ENCODE data around the gene THAP11. TPM values are rescaled to one million over a fixed set of nuclear protein-coding genes. Genes with fewer than 3 reads are reported as not detected.

THAP11 gene
- total RNA-seq, 2 experiments from 2014 or later: 31.2 to 32.1 TPM

DNA sequence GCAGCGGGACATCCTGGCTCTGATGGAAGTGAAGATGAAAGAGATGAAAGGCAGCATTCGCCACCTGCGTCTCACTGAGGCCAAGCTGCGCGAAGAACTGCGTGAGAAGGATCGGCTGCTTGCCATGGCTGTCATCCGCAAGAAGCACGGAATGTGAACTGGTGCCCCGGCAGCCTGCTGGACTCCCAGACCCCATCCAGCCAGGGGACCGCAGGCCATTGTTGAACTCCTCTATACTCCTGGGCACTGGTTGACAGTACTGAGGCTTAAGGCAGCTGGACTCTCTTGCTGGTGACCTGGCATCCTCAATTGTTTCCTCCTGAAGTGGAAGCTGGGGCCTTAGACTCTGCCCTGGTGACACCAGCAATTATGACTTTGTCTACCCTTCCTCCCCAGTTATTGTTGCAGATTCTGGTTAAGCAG is 1.2 kb downstream of the THAP11 start:
- Histone ChIP-seq H3K27me3 (ENCODE audit: control insufficient read depth in 1 of 2, insufficient read depth in 2 of 2, low read length in 2 of 2) (no peaks in the 10 kb centered on the region), H3K36me3 (ENCODE audit: insufficient read depth, low read length) (peaks cover 9% of the 10 kb centered on the region), H3K27ac (ENCODE audit: low read depth in 1 of 2, low read length in 2 of 2) (peak overlapping the region; percentile 65 to 79), H3K9me3 (ENCODE audit: control insufficient read depth in 1 of 2, insufficient read depth in 1 of 2, low read length in 2 of 2) (no peaks in the 10 kb centered on the region), H3K4me1 (ENCODE audit: insufficient read depth, low read length) (peaks cover 64% of the 10 kb centered on the region), H3K4me3 (ENCODE audit: low read length) (peak overlapping the region; percentile 80)
- ATAC-seq (ENCODE audit: poor library complexity) (no peak), DNase-seq (no peak)
- ChIA-PET POLR2A (interaction anchor here (0.7 to 2.6 kb wide), 10 partner anchors 9 to 242 kb away, joined by 3 to 18 read pairs (median 7); partner anchors contain the start of genes EDC4, NFATC3, PSMB10 and RANBP10), CTCF (interaction anchor here (0.8 to 4.9 kb wide), 6 partner anchors 10 to 40 kb away, joined by 3 to 41 read pairs (median 4); partner anchors contain the start of gene EDC4)
- Mint-ChIP-seq H3K27ac (peak overlapping the region; percentile 95), H3K4me1 (ENCODE audit: low read depth) (peaks cover 51% of the 10 kb centered on the region), H3K4me3 (peak overlapping the region; percentile 98), H3K36me3 (ENCODE audit: low read depth) (peaks cover 30% of the 10 kb centered on the region), H3K9me3 (no peaks in the 10 kb centered on the region), H3K27me3 (no peaks in the 10 kb centered on the region)
- intact Hi-C loops (cut with DNase I, micrococcal nuclease): loop anchor here (5.0 to 10.0 kb wide), 2 partner anchors 49 to 619 kb away; partner anchors contain the start of genes PSKH1 (in 1 of the 2) and TMEM208 (in 1 of the 2)
- TF ChIP-seq, protein P1, sequence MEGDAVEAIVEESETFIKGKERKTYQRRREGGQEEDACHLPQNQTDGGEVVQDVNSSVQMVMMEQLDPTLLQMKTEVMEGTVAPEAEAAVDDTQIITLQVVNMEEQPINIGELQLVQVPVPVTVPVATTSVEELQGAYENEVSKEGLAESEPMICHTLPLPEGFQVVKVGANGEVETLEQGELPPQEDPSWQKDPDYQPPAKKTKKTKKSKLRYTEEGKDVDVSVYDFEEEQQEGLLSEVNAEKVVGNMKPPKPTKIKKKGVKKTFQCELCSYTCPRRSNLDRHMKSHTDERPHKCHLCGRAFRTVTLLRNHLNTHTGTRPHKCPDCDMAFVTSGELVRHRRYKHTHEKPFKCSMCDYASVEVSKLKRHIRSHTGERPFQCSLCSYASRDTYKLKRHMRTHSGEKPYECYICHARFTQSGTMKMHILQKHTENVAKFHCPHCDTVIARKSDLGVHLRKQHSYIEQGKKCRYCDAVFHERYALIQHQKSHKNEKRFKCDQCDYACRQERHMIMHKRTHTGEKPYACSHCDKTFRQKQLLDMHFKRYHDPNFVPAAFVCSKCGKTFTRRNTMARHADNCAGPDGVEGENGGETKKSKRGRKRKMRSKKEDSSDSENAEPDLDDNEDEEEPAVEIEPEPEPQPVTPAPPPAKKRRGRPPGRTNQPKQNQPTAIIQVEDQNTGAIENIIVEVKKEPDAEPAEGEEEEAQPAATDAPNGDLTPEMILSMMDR (IDR thresholded peaks at IDR 0.05): peak; percentile 1

DNA sequence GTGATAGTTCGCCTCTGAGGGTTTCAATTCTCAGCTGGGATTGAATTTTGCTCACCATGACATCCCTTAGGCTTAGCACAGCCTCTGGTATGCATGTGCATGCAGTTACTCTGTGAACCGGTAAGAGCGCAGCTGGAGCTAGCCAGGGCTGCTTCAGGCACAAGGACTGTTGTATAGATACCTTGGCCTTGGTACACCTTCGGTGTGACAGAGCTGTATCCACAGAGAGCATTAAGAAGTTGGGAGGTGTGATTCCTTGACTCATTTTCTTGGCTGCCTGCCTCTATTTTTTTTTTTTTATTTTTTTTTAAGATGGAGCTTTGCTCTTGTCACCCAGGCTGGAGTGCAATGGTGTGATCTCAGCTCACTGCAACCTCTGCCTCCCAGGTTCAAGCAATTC is 2.4 kb downstream of the THAP11 start:
- H3K4me1 ChIP-seq (ENCODE audit: insufficient read depth, low read length): peaks cover 71% of the 10 kb centered on the region
- no peak overlapping the region for H3K4me3 ChIP-seq (ENCODE audit: low read length)
- intact Hi-C loops (cut with DNase I, micrococcal nuclease): loop anchor here (5.0 to 10.0 kb wide), 2 partner anchors 48 to 620 kb away; partner anchors contain the start of genes PSKH1 (in 1 of the 2) and TMEM208 (in 1 of the 2)
- H3K27me3 Mint-ChIP-seq: no peaks in the 10 kb centered on the region
- peak overlapping the region; percentile 95 for H3K27ac Mint-ChIP-seq
- ChIA-PET POLR2A (interaction anchor here (0.6 to 2.6 kb wide), 6 partner anchors 11 to 464 kb away, joined by 3 to 18 read pairs (median 7); partner anchors contain the start of genes PSMB10, RANBP10 and TSNAXIP1), CTCF (interaction anchor here (1.2 to 4.9 kb wide), 3 partner anchors 11 to 39 kb away, joined by 4 to 41 read pairs (median 5); no protein-coding TSS in a partner anchor)
- H3K36me3 Mint-ChIP-seq (ENCODE audit: low read depth): peaks cover 30% of the 10 kb centered on the region
- peaks cover 12% of the 10 kb centered on the region for H3K36me3 ChIP-seq (ENCODE audit: insufficient read depth, low read length)
- peak overlapping the region; percentile 98 for H3K4me3 Mint-ChIP-seq
- DNase-seq (no peak), ATAC-seq (ENCODE audit: poor library complexity) (no peak)
- peak overlapping the region; percentile 65 to 79 for H3K27ac ChIP-seq (ENCODE audit: low read depth in 1 of 2, low read length in 2 of 2)
- H3K9me3 ChIP-seq (ENCODE audit: control insufficient read depth in 1 of 2, insufficient read depth in 1 of 2, low read length in 2 of 2): no peaks in the 10 kb centered on the region
- H3K4me1 Mint-ChIP-seq (ENCODE audit: low read depth): peaks cover 55% of the 10 kb centered on the region
- TF ChIP-seq, protein P1 (IDR thresholded peaks at IDR 0.05): no peak
- H3K9me3 Mint-ChIP-seq: no peaks in the 10 kb centered on the region
- H3K27me3 ChIP-seq (ENCODE audit: control insufficient read depth in 1 of 2, insufficient read depth in 2 of 2, low read length in 2 of 2): no peaks in the 10 kb centered on the region

DNA sequence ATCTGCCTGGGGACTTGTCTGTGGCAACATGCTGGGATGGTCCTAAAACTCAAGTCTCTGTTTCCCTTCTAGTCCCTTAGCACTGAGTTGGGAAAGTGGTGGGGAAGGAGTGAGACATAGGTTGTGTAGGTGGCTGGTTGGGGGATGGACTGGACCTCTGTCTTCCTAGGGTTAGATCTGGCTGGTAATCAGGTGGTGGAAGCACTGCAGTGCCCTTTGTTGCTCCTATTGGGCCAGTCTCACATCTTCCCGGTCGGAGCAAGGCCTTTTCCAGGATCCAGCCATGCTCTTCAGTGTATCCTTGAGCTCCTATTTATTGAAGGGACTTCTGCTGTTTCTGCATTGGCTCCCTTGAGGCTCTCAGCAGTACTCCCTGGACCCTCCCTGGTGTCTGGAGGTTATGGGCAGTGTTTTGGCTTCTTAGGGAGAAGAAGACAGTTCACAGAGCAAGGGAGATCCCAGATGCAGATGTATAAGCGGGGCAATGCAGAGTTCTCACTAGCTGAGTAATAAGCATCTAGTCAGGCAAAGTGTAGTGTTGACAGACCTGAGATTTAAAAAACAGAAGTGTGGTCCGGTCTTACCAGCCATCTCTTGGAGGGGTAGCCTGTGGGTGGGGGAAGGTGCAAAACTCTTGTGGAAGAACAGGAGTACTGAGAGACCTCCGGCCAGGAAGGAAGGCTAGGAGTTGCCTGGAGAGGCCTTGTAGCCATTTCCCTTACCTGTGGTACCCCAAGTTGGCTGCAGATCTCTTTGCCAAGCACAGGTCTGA is 3.4 kb downstream of the THAP11 start:
- Histone ChIP-seq H3K4me1 (ENCODE audit: insufficient read depth, low read length) (peaks cover 71% of the 10 kb centered on the region), H3K9me3 (ENCODE audit: control insufficient read depth in 1 of 2, insufficient read depth in 1 of 2, low read length in 2 of 2) (no peaks in the 10 kb centered on the region), H3K27me3 (ENCODE audit: control insufficient read depth in 1 of 2, insufficient read depth in 2 of 2, low read length in 2 of 2) (no peaks in the 10 kb centered on the region), H3K4me3 (ENCODE audit: low read length) (peak overlapping the region; percentile 91), H3K27ac (ENCODE audit: low read depth in 1 of 2, low read length in 2 of 2) (peak overlapping the region; percentile 85 to 92), H3K36me3 (ENCODE audit: insufficient read depth, low read length) (peaks cover 12% of the 10 kb centered on the region)
- Mint-ChIP-seq H3K4me1 (ENCODE audit: low read depth) (peaks cover 55% of the 10 kb centered on the region), H3K4me3 (peak overlapping the region; percentile 86), H3K27ac (peak overlapping the region; percentile 95), H3K9me3 (no peaks in the 10 kb centered on the region), H3K36me3 (ENCODE audit: low read depth) (peaks cover 30% of the 10 kb centered on the region), H3K27me3 (no peaks in the 10 kb centered on the region)
- CTCF ChIA-PET: interaction anchor here (0.9 to 4.9 kb wide), 3 partner anchors 12 to 195 kb away, joined by 3 to 41 read pairs (median 4); no protein-coding TSS in a partner anchor
- TF ChIP-seq, protein P1 (IDR thresholded peaks at IDR 0.05): no peak
- DNase-seq: peak in 1 of 14 experiments; percentile 22
- intact Hi-C loops (cut with DNase I, micrococcal nuclease): loop anchor here (1.0 to 10.0 kb wide), 7 partner anchors 12 to 621 kb away; partner anchors contain the start of genes RANBP10 (in 2 of the 2), TSNAXIP1 (in 2 of the 2), C16orf86 (in 1 of the 2) and ENKD1 (in 1 of the 2)
- POLR2A ChIA-PET: interaction anchor here (0.8 to 3.0 kb wide), 11 partner anchors 12 to 239 kb away, joined by 3 to 26 read pairs (median 7); partner anchors contain the start of genes ACD, EDC4, NFATC3 and PSMB10
- no peak for ATAC-seq (ENCODE audit: poor library complexity)
